ENCODE measurements around the gene SCAF1. TPM values are rescaled to one million over a fixed set of nuclear protein-coding genes. Genes with fewer than 3 reads are reported as not detected.

The SCAF1 gene
- total and polyA plus RNA-seq, 9 of the 15 experiments (the other 6 are each of a cell fraction or from before 2014, with no cell fraction given), result 0.20 to 79.0 (median 4.9) TPM

DNA sequence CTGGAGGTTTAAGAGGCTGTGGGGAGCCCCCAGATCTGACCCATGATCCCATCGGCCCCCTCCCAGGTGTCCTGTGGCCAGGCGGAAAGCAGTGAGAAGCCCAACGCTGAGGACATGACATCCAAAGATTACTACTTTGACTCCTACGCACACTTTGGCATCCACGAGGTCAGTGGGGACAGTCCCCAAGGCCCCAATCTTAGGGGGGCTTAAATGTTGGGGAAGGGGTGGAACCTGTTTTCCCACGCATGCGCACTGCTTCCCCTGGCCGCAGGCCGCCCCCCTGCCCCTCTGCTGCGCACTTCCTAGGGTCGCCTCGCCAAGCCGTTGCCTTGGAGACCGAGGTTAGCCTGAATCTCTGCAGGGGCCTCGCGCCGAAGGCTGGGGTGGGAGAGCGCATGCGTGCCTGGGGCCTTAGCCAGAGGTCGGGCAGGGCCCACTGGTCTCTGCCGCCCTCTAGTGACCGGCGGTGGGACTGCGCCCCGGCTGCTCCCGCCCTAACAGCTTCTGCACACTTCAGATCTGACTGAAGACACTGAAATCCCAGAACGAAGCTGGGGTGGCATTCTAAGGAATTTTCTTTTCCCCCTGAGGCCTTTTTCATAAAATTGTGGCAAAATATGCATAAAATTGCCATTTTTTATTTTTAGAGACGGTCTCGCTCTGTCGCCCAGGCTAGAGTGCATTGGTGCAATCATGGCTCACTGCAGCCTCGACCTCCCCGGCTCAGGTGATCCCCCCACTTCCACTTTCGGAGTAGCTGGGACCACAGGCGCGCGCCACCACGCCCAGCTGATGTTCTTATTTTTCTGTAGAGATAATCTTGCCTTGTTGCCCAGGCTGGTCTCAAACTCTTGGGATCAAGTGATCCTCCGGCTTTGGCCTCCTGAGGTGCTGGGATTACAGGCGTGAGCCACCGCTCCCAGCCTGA is 38.7 kb downstream of the SCAF1 start (continued):
- TF ChIP-seq, protein P1, sequence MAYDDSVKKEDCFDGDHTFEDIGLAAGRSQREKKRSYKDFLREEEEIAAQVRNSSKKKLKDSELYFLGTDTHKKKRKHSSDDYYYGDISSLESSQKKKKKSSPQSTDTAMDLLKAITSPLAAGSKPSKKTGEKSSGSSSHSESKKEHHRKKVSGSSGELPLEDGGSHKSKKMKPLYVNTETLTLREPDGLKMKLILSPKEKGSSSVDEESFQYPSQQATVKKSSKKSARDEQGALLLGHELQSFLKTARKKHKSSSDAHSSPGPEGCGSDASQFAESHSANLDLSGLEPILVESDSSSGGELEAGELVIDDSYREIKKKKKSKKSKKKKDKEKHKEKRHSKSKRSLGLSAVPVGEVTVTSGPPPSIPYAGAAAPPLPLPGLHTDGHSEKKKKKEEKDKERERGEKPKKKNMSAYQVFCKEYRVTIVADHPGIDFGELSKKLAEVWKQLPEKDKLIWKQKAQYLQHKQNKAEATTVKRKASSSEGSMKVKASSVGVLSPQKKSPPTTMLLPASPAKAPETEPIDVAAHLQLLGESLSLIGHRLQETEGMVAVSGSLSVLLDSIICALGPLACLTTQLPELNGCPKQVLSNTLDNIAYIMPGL (CRISPR knock-in tag; IDR thresholded peaks at IDR 0.05), result peak; percentile 80; the same call in 1 of the 2 replicates
- no peak for TF ChIP-seq RBM14 (IDR thresholded peaks at IDR 0.05; ENCODE audit: borderline replicate concordance, insufficient read depth, low read depth, low read length)
- no peak for TF ChIP-seq ZKSCAN1 (IDR thresholded peaks at IDR 0.05; ENCODE audit: low read depth, low read length)
- 0 out of 2 replicates have a peak, but pooled peaks have one; percentile 50 for TF ChIP-seq PTBP1 (IDR thresholded peaks at IDR 0.05; ENCODE audit: low read depth, low read length)
- TF ChIP-seq SMC3 (conservative IDR thresholded peaks at IDR 0.05; ENCODE audit: insufficient read depth, low read depth, low read length), result peak; percentile 82
- TF ChIP-seq MEF2A (IDR thresholded peaks at IDR 0.05; ENCODE audit: control insufficient read depth, low read depth, low read length), result no peak
- TF ChIP-seq TEAD4 (IDR thresholded peaks at IDR 0.05; ENCODE audit: low read length), result no peak
- TF ChIP-seq TEAD4 (CRISPR knock-in tag; IDR thresholded peaks at IDR 0.05; ENCODE audit: borderline replicate concordance), result no peak
- TF ChIP-seq LEF1 (IDR thresholded peaks at IDR 0.05), result no peak
- no peak for TF ChIP-seq SPI1 (IDR thresholded peaks at IDR 0.05; ENCODE audit: borderline replicate concordance, low read depth, low read length)
- no peak for TF ChIP-seq CREB1 (IDR thresholded peaks at IDR 0.05)
- TF ChIP-seq CREB1 (CRISPR knock-in tag; IDR thresholded peaks at IDR 0.05), result no peak
- no peak for TF ChIP-seq STAT5A (IDR thresholded peaks at IDR 0.05; ENCODE audit: borderline replicate concordance, low read length)
- TF ChIP-seq TRIM24 (IDR thresholded peaks at IDR 0.05), result no peak
- peak; percentile 91 to 93 for TF ChIP-seq NRF1 (conservative IDR thresholded peaks at IDR 0.05 in 1 of 2, IDR thresholded peaks at IDR 0.05 in 1 of 2)
- TF ChIP-seq, protein P2, sequence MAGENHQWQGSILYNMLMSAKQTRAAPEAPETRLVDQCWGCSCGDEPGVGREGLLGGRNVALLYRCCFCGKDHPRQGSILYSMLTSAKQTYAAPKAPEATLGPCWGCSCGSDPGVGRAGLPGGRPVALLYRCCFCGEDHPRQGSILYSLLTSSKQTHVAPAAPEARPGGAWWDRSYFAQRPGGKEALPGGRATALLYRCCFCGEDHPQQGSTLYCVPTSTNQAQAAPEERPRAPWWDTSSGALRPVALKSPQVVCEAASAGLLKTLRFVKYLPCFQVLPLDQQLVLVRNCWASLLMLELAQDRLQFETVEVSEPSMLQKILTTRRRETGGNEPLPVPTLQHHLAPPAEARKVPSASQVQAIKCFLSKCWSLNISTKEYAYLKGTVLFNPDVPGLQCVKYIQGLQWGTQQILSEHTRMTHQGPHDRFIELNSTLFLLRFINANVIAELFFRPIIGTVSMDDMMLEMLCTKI (IDR thresholded peaks at IDR 0.05; ENCODE audit: partially characterized antibody), result no peak
- TF ChIP-seq ZNF695 (CRISPR knock-in tag; IDR thresholded peaks at IDR 0.05), result no peak
- no peak for TF ChIP-seq GTF2E2 (tag; IDR thresholded peaks at IDR 0.05)
- TF ChIP-seq PHF20 (IDR thresholded peaks at IDR 0.05; ENCODE audit: partially characterized antibody), result no peak
- TF ChIP-seq, protein P3, sequence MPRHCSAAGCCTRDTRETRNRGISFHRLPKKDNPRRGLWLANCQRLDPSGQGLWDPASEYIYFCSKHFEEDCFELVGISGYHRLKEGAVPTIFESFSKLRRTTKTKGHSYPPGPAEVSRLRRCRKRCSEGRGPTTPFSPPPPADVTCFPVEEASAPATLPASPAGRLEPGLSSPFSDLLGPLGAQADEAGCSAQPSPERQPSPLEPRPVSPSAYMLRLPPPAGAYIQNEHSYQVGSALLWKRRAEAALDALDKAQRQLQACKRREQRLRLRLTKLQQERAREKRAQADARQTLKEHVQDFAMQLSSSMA (CRISPR knock-in tag; IDR thresholded peaks at IDR 0.05), result no peak
- no peak for TF ChIP-seq ZNF184 (CRISPR knock-in tag; IDR thresholded peaks at IDR 0.05)
- no peak for TF ChIP-seq NR2F6 (CRISPR knock-in tag; IDR thresholded peaks at IDR 0.05)
- TF ChIP-seq, protein P4, sequence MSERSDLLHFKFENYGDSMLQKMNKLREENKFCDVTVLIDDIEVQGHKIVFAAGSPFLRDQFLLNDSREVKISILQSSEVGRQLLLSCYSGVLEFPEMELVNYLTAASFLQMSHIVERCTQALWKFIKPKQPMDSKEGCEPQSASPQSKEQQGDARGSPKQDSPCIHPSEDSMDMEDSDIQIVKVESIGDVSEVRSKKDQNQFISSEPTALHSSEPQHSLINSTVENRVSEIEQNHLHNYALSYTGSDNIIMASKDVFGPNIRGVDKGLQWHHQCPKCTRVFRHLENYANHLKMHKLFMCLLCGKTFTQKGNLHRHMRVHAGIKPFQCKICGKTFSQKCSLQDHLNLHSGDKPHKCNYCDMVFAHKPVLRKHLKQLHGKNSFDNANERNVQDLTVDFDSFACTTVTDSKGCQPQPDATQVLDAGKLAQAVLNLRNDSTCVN (CRISPR knock-in tag; IDR thresholded peaks at IDR 0.05), result no peak
- no peak for TF ChIP-seq POLR2AphosphoS2 (IDR thresholded peaks at IDR 0.05; ENCODE audit: low read length)

Data from K562 (cell line).